Stimulated activated CD8-positive, alpha-beta memory T cell treated with anti-CD3 and anti-CD28 coated beads, Interleukin-15, amount 100 ng/mL, for 24 hours (primary cell): ENCODE data around the gene ARHGAP1.

Source experiments
- DNase-seq: peaks from one replicate; pipeline ENCODE4 v3.0.0-alpha.2; 2020; ENCODE audit warnings: low read depth

Gene ARHGAP1

DNA sequence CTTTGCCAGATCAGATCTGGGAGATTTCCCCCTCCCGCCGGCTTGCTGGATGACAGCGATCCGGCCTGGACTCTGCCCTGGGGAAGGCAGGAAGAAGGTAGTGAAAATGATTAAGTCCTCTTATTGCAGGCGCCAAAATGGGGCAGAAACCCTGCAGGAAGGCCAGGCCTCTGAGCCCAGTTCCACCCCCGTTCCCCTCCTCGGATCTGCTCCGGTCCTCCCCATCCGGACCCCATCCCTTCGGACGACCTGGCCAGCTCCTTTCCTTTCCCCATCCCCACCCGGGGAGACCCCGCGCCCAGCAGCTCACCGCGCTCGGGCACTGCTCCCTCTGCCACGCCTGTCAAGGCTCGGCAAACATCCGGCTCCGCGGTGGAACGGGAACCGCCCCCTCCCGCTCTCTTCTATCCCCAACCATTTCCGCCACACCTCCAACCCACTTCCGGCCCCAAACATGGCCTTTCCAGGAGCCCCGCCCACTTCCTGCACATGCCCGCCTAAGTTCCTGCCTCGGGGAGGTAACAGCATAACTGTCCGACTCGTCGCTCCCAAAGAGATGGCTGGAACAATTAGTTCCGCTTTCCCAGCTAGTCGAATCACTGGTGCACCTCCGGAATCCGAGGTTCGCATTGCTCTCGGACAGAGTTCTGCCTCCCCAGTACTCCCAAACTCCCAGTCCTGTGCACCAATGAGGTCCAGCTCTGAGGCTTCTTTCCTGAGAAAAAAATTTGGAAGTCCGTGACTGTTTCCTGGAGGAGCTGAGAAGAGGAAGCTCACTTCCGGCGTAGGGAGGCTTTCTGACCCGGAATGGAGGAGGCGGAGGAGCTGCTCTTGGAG, at the start of gene ARHGAP1, which contains the start of gene ZNF408:
ARHGAP1 (minus strand) TSS at position 379 of the 837 bp plus-strand sequence. CDS start 4,512 bp downstream, outside the sequence.
ZNF408 (plus strand) TSS at position 791 of the 837 bp plus-strand sequence; CDS start at position 808, 17 bp downstream.
- peak; percentile 95 for DNase-seq

- DNase-seq, result no peak
Measured at GRCh38 chr11:46747150-46747549, 46.7 kb upstream of the ARHGAP1 start.

GRCh38 chr11:46745995-46746394, 45.6 kb upstream of the ARHGAP1 start:
- no peak for DNase-seq

DNA sequence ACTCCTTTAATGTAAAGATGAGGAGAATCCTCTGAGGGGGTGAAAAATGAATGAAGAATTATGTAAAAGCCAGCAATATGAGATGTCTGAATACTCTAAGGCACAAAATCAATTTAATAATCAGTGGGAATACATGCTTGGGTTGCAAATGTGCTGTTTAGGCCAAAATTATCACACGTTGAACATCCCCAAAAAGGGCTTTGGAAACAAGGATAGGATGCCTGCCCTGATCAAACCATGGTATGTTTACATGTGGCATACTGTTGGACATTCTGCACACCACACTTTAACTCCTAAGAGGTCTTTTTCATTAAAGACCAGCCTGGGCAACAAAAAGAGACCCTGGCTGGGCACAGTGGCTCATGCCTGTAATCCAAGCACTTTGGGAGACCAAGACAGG, 44.9 kb upstream of the ARHGAP1 start:
- DNase-seq, result no peak

- DNase-seq, result no peak
Measured at GRCh38 chr11:46743693-46744339, 43.4 kb upstream of the ARHGAP1 start.

DNA sequence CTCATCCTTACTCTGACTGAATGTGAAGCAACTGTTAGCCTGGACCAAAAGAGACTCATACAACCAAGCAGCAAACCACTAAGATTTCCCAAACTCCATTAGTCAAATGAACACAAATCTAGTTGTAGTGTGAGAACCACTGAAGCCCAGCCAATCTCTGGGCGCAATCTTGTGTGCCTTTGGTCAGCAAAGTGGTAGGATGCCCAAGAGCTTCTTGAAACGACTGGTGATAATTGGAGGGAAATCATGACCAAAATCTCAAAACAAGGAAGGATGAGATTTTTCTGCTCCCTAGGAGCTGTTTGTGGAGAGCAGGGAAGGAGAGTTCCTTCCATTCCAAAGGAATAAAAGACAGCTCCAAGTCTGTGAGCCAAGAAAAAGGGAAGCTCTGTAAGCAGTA, 42.6 kb upstream of the ARHGAP1 start:
- no peak for DNase-seq

- DNase-seq, result no peak
Measured at GRCh38 chr11:46741600-46742484, 41.4 kb upstream of the ARHGAP1 start.

- DNase-seq, result no peak
Measured at GRCh38 chr11:46738887-46739286, 38.5 kb upstream of the ARHGAP1 start.

- DNase-seq, result no peak
Measured at GRCh38 chr11:46737699-46738098, 37.3 kb upstream of the ARHGAP1 start.

DNA sequence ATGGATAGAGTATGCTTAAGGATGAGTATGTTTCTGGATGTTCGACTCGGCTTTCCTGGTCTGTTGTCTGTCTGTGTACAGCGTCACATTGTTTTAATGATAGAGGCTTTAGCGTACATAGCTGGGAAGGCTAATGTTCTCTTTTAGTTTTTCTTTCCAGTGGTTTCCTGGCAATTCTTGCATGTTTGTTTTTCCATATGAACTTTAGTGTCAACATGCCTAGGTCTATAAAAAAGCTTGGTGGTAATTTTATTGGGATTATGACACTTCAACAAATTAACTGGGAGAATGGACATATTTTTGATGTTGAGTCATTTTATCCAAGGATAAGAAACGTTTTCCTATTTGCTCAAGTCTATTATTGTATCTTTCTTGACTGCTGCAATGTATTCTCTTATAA, 36.2 kb upstream of the ARHGAP1 start:
- no peak for DNase-seq

- no peak for DNase-seq
Measured at GRCh38 chr11:46736146-46736545, 35.7 kb upstream of the ARHGAP1 start.

GRCh38 chr11:46733234-46733633, 32.8 kb upstream of the ARHGAP1 start:
- no peak for DNase-seq

DNA sequence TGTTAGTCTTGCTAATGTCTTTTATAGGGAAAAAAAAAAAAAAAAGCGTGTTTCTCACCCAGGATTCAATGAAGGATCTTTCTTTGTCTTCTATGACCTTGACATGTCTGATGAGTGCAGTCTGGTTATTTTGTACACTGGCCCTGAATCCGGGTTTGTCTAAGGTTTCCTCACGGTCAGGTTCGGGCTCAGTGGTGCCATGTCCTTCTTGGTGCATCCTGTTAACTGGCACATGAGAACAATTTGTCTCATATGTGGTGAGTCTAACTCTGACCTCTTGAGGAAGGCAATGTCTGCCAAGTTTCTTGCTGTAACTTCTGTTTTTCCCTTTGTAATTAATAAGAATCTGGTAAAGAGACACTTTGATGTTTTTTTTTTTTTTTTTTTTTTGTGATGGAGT, 31.1 kb upstream of the ARHGAP1 start:
- DNase-seq, result no peak

DNA sequence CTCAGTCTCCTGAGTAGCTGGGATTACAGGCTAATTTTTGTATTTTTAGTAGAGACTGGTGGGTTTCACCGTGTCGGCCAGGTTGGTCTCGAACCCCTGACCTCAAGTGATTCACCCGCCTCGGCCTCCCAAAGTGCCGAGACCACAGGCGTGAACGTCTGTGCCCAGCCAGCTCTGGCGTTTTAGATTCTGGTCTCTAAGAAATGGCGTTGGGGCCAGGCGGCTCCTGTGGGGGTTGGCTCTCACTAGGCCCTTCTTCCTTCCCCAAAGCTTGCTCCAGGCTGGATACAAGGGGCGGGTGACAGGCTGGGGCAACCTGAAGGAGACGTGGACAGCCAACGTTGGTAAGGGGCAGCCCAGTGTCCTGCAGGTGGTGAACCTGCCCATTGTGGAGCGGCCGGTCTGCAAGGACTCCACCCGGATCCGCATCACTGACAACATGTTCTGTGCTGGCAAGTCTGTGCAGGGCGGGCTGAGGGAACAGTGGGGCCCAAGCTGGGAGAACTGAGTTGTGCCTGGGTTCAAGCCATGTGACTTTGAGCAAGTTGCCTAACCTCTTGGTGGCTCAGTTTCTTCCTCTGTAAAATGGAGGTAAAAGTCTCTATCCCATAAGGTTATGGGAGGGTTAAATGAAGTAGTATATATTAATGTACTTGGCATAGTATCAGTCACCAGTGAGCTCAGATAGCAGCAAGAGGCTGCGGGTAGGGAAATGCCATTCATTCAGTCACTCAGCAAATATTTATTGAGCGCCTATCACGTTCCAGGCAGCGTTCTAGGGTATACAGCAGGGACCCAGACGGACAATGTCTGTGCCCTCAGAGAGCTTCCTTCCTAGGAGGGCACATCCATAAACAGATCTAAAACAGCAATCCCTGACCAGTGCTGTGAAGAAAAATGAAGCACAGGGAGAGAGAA, 28.9 kb upstream of the ARHGAP1 start:
- no peak for DNase-seq

- no peak for DNase-seq
Measured at GRCh38 chr11:46728659-46729040, 28.2 kb upstream of the ARHGAP1 start.

DNA sequence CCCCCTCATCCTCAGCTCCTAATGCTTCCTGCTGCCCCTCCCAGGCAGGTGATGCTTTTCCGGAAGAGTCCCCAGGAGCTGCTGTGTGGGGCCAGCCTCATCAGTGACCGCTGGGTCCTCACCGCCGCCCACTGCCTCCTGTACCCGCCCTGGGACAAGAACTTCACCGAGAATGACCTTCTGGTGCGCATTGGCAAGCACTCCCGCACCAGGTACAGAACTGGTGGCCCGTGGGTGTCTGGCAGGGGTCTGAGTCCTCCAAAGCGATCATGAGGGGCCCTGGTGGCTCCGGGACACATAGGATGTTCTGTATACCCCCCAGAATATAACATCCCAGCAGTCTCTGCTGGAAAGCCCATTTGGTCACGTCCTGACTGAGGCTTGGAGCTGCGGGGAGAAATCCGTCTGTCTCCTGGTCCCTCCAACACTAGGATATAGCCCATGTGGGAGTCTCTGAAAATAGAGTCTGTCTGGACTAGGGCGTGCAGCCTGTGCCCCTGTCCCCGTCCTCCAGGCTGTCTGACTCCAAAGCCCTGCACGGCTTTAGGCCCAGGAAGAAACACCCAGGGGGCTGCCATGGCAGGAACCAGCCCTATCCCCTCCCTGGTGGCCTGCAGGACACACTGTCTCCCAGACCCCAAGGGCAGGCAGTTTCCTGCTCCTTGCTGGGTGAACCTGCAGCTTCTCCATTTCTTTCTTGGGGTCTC, 27.7 kb upstream of the ARHGAP1 start:
- no peak for DNase-seq

DNA sequence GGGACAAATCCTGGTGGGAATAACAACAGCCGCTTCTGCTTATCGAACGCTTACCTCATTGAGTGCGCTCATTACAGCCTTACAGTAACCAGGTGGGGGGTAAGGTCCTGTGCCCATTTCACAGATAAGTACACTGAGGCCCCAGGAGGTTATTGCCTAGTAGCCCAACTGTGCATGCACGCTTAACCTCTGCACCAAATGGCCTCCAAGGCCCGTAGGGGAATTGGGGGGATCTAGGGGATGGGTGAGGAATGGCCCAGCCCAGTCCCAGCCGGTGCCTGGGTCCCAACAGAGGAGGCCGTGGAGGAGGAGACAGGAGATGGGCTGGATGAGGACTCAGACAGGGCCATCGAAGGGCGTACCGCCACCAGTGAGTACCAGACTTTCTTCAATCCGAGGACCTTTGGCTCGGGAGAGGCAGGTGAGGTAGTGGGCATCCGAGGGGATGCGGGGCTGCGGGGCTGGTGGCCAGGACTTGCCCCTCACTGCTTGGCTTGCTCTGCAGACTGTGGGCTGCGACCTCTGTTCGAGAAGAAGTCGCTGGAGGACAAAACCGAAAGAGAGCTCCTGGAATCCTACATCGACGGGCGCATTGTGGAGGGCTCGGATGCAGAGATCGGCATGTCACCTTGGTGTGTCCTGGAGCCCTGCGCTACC, 25.9 kb upstream of the ARHGAP1 start:
- no peak for DNase-seq

DNA sequence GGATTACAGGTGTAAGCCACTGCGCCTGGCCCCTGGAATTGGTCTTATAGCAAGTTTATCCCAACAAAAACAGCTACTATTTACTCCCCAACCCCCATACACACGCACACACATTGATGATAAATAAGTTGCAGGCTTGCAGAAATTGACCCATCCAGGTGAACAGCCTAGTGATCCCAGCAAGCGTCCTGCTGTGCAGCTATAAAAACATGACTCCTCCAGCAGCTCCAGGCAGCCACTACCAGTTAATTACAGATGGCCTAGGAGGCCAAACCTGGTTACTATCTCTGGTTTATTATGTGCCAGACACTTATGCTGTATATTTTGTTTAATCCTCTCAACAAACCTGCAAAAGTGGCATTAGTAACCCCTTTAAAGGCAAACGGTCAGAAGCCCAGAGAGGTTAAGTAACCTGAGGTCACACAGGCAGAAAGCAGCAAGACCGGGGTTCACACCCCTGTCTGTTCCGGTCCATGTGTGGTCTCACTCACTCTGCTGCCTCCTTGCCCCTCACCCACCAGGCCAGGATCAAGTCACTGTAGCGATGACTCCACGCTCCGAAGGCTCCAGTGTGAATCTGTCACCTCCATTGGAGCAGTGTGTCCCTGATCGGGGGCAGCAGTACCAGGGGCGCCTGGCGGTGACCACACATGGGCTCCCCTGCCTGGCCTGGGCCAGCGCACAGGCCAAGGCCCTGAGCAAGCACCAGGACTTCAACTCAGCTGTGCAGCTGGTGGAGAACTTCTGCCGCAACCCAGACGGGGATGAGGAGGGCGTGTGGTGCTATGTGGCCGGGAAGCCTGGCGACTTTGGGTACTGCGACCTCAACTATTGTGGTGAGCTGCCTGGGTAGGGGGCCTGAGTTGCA, 25.2 kb upstream of the ARHGAP1 start:
- no peak for DNase-seq

DNA sequence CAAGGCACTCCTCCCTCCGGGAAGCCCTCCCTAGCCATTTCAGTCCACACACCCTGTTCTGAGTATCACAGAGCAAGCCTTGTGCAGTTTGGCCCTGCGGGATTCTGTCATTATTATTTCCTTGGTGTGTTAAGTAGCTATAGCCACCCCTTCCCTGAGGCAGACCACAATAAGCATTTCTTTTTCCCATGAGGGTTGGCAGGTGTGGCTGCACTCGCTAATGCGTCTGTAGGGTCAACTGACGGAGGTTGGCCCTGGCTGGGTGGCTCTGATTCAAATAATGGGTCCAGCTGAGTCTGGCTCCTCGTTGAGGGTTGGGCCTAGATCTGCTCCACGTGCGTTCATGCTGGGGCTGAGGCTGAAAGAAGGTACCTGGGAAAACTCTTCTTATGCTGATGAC, 23.7 kb upstream of the ARHGAP1 start:
- DNase-seq, result no peak
